NCI-H2196 (cell line): ENCODE measurements around the gene SULT4A1.
A peak's percentile ranks its signal among the peaks of the same experiment; 100 is the strongest.
"Not testable (repeated sequence)": the region's sequence is repeated elsewhere in the genome, so short reads cannot be mapped to it uniquely, and the experiment has no call there.

Experiments
- DNase-seq: peaks from one replicate; lab custom pipeline; 2025; ENCODE audit not compliant: unreplicated experiment; lab: John Stamatoyannopoulos, UW

SULT4A1 gene, protein sequence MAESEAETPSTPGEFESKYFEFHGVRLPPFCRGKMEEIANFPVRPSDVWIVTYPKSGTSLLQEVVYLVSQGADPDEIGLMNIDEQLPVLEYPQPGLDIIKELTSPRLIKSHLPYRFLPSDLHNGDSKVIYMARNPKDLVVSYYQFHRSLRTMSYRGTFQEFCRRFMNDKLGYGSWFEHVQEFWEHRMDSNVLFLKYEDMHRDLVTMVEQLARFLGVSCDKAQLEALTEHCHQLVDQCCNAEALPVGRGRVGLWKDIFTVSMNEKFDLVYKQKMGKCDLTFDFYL

DNA sequence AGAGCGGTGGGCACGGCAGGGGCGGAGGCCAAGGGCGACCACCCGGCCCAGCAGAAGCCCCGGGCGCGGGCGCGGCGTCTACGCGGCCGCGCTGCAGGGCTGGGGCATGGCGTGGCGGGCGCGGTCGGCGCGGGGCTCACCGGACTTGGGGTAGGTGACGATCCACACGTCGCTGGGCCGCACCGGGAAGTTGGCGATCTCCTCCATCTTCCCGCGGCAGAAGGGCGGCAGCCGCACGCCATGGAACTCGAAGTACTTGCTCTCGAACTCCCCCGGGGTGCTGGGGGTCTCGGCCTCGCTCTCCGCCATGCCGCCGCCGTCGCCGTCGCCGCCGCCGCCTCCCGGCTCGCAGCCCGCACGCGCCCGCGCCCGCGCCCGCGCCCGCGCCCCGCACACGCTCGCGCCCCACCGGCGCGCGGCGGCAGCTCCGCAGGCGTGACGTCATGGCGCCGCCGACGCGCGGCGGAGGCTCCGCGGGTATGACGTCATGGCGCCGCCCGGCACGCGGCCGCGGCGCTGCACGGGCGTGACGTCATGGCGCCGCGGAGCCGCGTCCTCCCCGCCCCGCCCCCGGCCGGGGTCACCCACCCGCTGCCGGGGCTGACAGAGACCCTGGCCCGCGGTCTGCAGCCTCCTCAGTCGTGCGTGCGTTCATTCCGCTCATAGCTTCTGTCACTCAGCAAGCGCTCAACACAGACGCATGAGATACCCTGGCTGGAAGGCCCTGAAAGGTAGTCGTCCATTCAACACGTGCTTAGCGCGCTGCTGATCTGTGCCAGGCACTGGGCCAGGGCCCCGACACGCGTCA, at the start of gene SULT4A1:
TSS of gene SULT4A1 (minus strand) at position 440 of the 808 bp plus-strand sequence. CDS start at position 309, 131 bp downstream.
- peak; percentile 73 for DNase-seq

DNA sequence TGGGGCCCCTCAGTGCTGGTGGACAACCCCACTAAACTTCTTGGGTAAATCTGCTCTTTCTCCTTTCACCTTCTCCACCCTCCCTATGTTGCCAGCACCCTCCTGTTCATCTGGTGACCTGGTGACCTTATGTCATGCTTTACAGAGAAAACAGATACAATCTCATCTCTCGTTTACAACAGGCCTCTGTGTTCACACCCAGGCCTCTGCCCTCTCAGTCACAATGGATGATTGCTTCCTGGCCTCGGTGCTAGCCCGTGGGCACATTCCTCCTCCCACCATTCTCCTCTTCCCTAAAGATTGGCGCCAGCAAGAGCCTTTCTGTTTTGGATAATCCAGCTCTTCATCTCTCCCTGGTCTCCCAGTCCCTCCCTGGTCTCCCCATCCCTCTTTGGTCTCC, 49.0 kb upstream of the SULT4A1 start:
- no peak for DNase-seq

DNA sequence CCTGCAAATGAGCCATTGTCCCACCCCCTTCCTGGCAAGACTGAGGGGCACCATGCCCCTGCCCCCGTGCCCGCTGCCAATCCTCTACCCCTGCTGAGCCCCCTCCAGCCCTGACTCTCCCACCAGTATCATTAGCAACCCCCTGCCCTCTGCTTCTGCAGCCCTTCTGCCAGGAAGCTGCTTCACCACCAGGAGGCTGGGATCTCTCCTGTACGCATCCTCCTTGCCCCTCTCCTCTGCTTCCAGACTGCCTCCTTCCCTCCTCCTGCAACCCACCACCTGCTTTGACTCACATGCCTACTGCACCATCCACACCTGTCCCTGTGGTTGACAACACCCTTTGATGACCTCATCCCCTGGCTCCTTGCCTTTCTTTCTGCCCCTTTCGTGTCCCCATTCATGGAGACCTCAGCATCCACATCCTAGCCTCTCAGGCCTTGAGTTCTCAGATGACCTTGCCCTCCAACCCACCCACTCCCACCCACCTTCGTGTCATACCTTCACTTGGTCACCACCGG, 47.9 kb upstream of the SULT4A1 start:
- peak; percentile 54 for DNase-seq

DNA sequence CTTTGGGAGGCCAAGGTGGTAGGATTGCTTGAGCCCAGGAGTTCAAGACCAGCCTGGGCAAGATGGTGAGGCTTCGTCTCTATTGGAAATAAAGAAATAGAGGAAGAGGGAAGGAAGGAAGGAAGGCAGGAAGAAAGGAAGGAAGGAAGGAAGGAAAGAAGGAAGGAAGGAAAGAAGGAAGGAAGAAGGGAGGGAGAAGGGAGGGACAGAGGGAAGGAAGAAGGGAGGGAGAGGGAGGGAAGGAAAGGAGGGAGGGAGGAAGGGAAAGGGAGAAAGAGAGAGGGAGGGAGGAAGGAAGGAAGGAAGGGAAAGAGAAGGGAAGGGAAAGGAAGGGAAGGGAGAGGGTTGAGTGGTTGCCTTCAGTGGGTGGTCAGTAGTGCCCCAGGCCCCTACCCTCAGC, 47.4 kb upstream of the SULT4A1 start:
- no peak for DNase-seq

DNA sequence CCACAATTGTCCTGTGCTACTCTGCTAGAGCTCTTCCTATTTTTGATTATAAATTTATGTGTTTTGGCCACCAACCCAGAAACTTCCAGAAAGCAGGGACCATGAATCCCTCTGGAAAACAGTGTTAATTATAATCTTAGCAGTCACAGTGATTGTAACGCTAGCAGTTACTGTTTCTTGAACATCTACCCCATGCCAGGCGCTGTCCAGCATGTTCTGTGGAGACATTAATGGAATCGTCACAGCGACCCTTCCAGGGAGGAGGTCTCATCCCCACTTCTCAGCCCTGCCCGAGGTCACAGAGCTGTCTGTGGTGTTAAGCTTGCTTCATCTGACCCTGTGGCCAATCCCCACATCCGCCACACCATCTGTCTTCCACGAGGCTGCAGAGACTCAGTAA, 43.4 kb upstream of the SULT4A1 start:
- DNase-seq = no peak

DNA sequence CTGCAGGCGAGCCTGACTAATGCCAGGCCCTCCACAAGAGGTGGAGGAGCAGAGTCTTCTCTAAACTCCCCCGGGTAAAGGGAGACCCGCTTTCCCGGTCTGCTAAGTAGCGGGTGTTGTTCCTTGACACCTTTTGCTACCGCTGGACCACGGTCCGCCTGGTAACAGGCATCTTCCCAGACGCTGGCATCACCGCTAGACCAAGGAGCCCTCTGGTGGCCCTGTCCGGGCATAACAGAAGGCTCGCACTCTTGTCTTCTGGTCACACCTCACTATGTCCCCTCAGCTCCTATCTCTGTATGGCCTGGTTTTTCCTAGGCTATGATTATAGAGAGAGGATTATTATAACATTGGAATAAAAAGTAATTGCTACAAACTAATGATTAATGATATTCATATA, 42.1 kb upstream of the SULT4A1 start:
- not testable (repeated sequence) for DNase-seq

DNA sequence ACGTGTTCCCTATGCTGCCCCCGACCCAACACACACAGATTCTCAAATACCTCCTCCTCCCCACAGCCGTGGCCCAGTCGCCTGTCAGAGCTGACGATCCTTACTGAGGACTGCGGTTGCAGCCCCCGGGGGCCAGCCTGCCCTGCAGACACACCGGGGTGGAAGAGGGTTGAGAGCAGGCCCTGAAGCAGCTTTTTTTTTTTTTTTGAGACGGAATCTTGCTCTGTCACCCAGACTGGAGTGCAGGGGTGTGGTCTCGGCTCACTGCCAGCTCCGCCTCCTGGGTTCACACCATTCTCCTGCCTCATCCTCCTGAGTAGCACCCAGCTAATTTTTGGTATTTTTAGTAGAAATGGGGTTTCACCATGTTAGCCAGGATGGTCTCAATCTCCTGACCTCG, 40.7 kb upstream of the SULT4A1 start:
- DNase-seq = not testable (repeated sequence)

DNA sequence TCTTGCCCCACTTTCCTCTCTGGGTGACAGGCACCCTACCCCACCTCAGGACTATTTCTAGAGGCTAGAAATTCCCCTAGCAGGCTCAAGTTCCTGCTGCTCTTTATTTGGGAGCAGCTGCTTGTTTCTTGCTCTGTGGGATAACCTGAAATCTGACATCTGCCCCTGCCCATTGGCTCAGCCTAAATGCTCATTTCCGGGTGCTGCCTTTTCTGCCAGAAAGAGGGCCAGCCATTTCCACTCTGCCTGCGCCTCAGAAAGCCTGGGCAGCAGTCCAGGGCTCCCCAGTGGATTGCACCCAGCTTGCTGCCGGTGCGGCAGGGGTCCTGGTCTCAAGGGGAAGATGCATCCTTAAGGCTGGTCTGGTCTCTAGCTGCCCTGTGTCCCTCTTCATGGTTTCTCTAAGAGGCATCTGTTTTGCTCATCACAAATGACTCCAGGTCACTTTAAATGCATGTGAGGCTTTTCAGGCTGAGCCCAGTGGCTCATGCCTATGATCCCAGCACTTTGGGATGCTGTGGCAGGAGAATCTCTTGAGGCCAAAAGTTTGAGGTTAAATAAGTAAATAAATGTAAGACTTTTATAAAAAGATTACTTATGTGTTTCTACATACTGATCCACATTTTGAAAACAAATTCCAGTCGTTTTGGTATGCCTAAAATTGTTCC, 39.8 kb upstream of the SULT4A1 start:
- DNase-seq = no peak

DNA sequence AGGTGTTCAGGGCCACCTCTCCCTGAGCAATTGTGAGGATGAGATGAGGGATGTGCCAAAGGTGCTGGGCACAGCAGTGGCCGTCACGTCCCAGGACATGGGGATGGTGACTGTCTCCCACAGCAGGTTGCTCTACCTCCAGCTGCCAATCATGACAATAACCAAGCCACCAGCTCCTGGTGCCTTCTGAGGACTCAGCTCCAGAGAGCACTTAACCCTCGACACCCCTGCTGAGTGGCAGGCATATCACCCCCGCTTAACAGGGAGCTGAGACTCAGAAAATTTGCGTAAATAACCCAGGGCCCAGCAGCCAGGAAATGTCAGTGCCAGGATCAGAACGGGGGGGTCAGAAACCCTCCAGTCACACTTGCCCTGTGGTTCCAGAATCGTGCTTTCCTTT, 37.9 kb upstream of the SULT4A1 start:
- DNase-seq = no peak

DNA sequence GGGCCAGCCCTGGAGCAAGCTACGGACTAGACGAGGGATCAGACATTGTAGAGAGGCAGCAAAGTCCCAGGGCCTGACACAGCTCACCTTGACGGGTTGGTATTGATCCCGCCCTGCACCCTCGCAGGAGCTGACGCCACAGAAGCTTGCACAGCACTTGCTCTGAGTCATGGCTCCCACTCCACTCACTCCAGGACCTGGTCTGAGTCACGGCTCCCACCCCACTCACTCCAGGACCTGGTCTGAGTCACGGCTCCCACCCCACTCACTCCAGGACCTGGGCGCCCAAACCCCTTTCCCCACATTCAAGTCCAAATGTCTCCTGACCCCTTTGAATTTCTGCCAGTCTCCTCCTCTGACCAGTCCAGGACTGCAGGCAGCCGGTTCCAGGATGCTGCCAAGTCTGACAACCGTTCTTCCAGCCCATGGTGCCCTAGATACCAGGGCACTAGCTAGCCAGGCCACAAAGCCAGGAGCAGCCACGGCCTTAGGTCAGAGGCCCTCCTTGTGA, 35.5 kb upstream of the SULT4A1 start:
- DNase-seq = no peak

DNA sequence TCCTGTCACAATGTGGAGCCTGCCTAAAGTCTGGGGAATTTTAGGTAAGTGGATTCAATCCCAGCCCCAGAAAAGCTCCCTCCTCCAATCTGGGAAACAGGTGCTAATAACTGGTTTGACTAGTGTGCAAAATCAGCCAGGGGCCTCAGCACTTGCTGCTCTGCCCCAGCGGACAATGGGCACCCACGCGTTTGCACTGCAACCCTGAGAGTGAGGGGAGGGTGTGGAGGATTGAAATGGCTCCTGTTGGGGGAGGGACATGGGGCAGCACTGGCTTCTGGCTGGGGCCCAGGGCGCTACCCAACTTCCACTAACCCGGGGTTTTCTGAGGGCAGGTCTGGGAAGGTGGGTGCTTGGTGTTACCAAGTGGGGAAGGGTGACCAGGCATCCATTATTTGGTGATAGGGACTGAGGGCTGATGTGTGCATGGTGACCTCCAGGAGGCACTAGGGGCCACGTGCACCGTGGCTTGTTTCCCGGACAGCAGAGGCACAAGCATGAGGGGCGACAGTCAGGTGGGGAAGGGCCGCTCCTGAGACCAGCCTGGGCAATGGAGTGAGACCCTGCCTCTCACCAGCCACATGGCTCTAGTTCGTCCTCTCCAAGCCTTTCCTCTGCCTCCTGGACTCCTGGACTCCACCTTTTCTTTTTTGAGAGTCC, 33.8 kb upstream of the SULT4A1 start:
- no peak for DNase-seq

DNA sequence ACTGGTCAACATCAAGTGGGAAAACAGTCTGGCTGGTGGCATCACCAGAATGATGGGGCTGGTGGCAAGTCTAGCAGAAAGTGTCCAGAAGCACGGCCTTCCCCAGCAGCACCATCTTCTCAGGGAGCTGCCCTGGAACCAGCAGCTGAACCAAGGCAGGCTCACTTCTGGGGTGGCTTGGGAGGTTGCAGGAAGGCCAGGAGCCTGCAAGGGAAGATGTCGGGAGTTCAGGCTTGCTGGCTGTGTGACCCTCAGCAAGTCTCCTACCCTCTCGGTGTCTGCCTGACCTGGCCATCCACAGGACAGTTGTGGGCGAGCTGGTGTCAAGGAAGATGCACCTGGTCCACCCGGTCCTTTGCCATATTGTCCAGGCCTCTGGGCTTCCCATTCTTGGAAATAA, 31.8 kb upstream of the SULT4A1 start:
- no peak for DNase-seq

DNA sequence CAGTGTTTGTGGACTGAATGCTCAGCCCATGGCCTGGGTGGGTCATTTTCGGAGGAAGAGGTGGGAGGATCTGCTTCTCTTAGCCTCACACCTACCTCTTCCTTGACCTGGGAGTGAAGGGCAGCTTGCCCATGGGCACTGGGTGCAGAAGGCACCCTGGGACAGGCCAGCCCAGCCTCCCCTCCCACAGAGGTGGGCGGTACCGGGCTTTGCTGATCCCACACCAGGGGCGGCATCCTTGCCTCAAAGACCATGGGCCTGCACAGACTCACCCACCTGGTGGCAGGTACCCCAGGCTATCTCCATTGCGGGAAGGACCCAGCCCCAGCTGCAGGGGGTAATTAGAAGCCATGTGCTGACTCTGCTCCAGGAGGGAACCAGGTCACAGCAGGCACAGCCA, 31.0 kb upstream of the SULT4A1 start:
- no peak for DNase-seq

DNA sequence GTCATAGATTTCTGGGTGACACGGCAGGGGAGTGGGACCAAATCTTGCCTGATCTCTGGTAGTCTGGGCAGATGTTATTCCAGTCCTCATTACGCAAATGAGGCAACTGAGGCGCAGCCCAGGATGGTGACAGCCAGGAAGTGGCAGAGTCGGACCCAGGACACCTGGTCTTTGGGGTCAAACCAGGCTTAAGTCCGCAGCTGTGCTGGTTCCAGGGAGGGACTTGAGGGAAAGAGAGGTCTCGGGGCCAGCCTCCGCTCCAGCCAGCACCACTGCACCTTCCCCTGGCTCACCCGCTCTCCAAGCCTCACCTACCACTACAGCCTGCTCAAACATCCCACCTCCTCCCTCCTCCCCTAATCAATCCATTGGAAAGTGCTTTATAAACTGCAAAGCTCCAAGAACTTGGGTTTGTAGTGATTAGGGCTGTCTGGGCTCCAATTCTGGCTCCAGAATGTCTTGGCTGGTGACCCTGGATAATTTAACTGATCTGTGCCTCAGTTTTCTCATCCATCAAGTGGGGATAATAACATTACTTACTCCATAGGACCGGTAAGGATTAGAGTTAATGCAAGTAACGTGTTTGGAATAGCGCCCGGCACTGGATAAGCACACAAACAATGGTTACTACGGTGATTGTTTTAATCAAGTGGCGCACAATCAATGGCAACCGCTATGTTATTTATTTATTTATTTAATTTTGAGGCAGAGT, 30.0 kb upstream of the SULT4A1 start:
- DNase-seq = no peak

DNA sequence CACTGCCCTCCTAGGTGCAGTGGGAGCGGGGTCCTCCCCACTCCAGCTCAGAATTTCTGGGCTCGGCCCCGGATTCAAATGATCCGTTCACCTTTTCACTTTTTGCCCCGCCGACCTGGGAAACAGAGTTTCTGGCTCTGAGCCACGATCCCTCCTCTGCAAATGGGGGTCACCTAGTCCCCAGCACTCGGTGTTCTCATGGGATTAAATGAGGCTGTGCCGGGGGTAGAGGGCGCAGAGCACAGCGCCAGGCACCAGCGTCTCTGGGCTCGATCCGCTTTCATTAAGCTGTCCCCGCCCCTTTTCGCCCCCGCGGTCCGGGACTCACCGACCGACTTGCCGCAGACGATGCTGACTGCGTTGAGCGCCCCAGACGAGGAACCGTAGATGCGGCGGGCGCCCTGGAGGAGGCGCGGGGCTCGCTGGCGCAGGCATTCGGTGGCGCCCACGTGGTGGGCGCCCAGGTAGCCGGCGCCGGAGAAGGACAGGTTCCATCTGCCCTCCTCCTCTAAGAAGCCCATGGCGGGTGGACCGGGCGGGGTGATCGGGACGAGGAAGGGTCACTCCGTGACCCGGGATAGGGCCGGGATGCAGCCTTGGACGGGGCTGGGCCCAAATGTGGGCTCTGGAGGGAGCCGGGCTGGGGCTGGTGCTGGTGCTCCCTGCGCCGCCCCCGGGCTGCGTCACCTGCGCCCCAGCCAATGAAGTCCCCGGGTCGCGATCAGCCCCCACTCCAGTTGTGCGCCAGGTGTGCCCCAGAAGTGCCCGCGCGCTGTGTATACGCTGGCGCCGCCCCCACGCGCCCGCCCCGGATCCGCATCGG, 29.3 kb upstream of the SULT4A1 start, which contains the start of gene PNPLA5:
TSS of gene PNPLA5 (minus strand) at position 654 of the 823 bp plus-strand sequence. CDS start at position 521, 133 bp downstream.
- no peak for DNase-seq

DNA sequence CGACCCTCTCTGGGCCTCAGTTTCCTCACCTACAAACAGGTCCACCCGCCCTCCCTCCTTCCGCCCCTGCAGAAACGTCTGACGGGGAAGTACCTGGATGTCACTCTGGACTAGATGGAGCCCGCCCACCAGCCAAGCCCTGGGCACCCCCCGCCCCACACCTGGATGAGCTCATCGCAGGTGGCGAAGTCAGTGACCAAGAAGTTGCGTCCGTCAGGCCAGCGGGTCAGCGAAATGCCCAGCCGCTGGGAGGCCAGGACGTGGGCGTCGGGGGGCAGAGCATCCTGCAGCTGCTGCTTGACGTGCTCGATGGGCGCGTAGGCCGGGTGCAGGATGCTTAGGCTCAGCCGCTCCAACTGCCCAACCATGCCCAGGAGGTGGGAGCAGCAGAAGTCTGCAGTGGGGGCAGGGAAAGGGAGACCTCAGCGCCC, 28.6 kb upstream of the SULT4A1 start:
- DNase-seq = no peak

DNA sequence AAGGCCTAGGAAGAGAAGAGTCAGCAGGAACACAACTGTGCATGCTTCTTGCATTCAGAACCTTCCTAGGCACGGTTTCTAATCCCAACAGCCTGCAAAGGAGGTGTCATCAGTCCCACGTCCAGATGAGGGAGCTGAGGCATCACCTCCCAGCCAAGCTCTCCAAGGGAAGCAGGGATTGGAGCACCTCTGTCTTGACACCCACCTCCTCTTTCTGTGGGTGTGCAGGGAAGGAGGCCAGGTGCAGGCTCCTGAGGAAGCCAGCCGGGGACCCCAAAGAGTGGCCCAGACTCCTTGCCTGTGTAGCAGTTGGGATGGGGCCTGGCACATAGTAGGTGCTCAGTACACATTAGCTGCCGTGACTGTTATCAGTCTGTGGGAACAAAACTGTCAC, 27.5 kb upstream of the SULT4A1 start:
- no peak for DNase-seq

DNA sequence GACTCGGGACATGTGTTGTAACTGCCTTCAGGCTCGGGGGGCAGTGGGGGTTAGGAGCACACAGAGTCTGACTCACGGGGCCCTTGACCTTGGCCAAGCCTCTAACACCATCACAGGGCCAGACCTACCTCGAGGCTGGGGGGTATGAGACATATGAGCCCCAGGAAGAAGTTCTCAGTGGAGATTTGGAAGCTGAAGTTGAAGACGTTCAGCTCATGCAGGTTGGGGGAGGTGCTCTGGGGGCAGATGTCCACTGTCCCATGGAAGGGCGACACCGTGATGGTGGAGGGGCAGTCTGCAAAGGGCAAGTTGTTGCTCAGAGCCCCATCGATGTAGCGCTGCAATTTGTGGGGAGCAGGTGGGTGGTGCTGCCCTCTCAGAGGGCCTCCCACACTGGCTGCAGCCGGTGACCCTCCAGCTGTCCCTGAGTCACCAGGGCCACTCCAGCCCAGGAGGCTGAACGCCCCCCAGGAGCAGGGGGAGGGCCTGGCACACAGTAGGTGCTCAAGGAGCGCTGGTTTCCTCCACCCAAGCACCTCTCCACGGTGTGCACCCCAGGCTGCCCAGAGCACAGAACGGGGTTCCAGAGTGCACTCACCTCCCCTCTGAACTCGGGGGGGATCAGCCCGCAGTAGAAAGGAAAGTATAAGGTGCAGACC, 27.0 kb upstream of the SULT4A1 start:
- no peak for DNase-seq

DNA sequence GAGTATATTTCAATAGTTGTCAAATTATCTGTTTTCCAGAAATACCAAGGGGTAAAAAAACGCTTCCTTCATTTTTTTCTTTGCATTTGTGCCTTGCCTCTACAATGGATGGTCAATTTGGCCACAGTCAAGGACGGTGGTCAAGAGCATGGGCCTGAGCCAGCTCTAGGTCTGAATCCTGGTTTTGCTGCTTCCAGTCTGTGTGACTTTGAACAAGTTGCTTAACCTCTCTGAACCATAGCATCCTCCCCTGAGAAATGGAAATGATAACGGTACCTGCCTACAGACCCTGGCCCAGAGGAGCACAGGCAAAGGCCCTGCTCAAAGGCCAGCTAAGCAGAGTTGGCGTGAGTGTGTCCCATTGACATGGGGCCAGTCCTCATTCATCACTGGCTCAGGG, 26.4 kb upstream of the SULT4A1 start:
- no peak for DNase-seq
